Measurements from ENCODE around the gene KLHDC4. TPM values are rescaled to one million over a fixed set of nuclear protein-coding genes. Genes with fewer than 3 reads are reported as not detected.

The KLHDC4 gene
- total RNA-seq, 6 experiments from 2014 or later: 18.4 to 23.7 (median 21.7) TPM

GRCh38 chr16:87725596-87726235, 40.1 kb downstream of the KLHDC4 start:
- no peaks in the 10 kb centered on the region for H3K9me3 Mint-ChIP-seq
- no peak overlapping the region for H3K4me3 Mint-ChIP-seq
- no peak for TF ChIP-seq CTCF (IDR thresholded peaks at IDR 0.05)
- peaks cover 4% of the 10 kb centered on the region; the same call in 1 of the 2 replicates for H3K4me1 Mint-ChIP-seq (ENCODE audit: low read depth)
- DNase-seq: no peak
- no peaks in the 10 kb centered on the region for H3K27me3 Mint-ChIP-seq (ENCODE audit: insufficient read depth)
- H3K27ac Mint-ChIP-seq: no peak overlapping the region
- peaks cover 45% of the 10 kb centered on the region for H3K36me3 Mint-ChIP-seq (ENCODE audit: low read depth)

GRCh38 chr16:87724490-87725291, 41.1 kb downstream of the KLHDC4 start:
- H3K27ac Mint-ChIP-seq: no peak overlapping the region
- peaks cover 4% of the 10 kb centered on the region; the same call in 1 of the 2 replicates for H3K4me1 Mint-ChIP-seq (ENCODE audit: low read depth)
- TF ChIP-seq CTCF (IDR thresholded peaks at IDR 0.05): no peak
- H3K4me3 Mint-ChIP-seq: no peak overlapping the region
- no peak for DNase-seq
- no peaks in the 10 kb centered on the region for H3K9me3 Mint-ChIP-seq
- no peaks in the 10 kb centered on the region for H3K27me3 Mint-ChIP-seq (ENCODE audit: insufficient read depth)
- peaks cover 45% of the 10 kb centered on the region for H3K36me3 Mint-ChIP-seq (ENCODE audit: low read depth)

- H3K27me3 Mint-ChIP-seq (ENCODE audit: insufficient read depth): no peaks in the 10 kb centered on the region
- no peaks in the 10 kb centered on the region for H3K9me3 Mint-ChIP-seq
- H3K4me3 Mint-ChIP-seq: no peak overlapping the region
- no peak for TF ChIP-seq CTCF (IDR thresholded peaks at IDR 0.05)
- peaks cover 4% of the 10 kb centered on the region; the same call in 1 of the 2 replicates for H3K4me1 Mint-ChIP-seq (ENCODE audit: low read depth)
- peak; percentile 6 for DNase-seq
- peaks cover 38% of the 10 kb centered on the region for H3K36me3 Mint-ChIP-seq (ENCODE audit: low read depth)
- no peak overlapping the region for H3K27ac Mint-ChIP-seq
Measured at GRCh38 chr16:87723226-87723623, 42.6 kb downstream of the KLHDC4 start.

- no peaks in the 10 kb centered on the region for H3K27me3 Mint-ChIP-seq (ENCODE audit: insufficient read depth)
- no peak for DNase-seq
- H3K9me3 Mint-ChIP-seq: no peaks in the 10 kb centered on the region
- peaks cover 4% of the 10 kb centered on the region; the same call in 1 of the 2 replicates for H3K4me1 Mint-ChIP-seq (ENCODE audit: low read depth)
- peaks cover 36% of the 10 kb centered on the region for H3K36me3 Mint-ChIP-seq (ENCODE audit: low read depth)
- H3K4me3 Mint-ChIP-seq: no peak overlapping the region
- no peak overlapping the region for H3K27ac Mint-ChIP-seq
- no peak for TF ChIP-seq CTCF (IDR thresholded peaks at IDR 0.05)
Measured at GRCh38 chr16:87722590-87723225, 43.1 kb downstream of the KLHDC4 start.

DNA sequence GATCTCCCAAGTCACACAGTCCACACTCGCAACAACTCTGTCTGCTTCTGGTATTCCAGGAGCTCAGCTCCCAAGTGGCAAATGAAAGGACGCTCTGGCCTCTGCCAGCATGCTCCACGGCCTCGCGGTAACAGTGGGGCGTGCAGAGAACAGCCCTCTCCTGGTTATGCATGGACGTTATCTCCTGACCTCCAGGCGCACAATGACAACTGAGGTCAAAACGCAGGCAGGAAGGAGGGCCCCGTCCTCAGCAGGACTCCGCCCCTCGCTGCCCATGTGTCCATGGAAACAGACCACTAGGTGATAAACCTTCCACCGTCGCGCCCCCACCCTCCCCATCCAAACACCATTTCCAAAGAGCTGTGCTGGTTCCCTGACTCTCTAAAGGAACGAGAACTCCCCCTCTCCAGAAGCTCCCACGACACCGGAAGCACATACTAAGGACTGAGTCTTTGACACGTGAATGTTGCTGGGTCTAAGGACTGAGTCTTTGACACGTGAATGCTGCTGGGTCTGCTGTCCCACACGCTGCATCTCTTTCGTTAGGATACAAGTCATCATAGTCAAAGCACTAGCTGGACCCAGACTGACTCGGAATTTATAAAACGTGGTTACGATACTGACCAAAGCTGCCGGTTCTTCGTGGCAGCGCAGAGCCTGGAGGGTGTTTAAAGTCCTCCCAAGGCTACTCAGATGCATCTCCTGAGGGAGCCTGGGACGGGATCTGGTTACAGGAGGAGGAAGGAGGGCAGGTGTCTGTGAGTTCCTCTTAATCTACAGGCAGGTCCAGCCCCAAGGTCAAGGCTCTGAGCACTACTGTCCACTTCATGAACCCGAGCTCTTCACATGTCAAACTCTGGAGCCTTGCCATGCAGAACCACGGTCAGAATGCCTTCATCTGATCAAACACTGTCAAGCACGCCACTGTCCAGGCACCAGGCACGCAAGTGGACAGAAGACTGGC, 43.9 kb downstream of the KLHDC4 start:
- TF ChIP-seq CTCF (IDR thresholded peaks at IDR 0.05): no peak
- Mint-ChIP-seq H3K9me3 (no peaks in the 10 kb centered on the region), H3K4me1 (ENCODE audit: low read depth) (peaks cover 4% of the 10 kb centered on the region; the same call in 1 of the 2 replicates), H3K4me3 (no peak overlapping the region), H3K27me3 (ENCODE audit: insufficient read depth) (no peaks in the 10 kb centered on the region), H3K36me3 (ENCODE audit: low read depth) (peaks cover 36% of the 10 kb centered on the region), H3K27ac (no peak overlapping the region)
- no peak for DNase-seq

Data from HFFc6 (cell line).